Tibial nerve (tissue), 4 donors: ENCODE data around the gene UBE2D2. TPM values are rescaled to one million over a fixed set of nuclear protein-coding genes. Genes with fewer than 3 reads are reported as not detected.

Experiments used
- DNase-seq, 2 donors: peaks; one replicate each; pipeline ENCODE4 v3.0.0-alpha.2; 2019; ENCODE audit warnings: low spot score in 2 of 2
- H3K27ac ChIP-seq, 4 donors: fragments of 200-600 bp; sonication (generic) in 3 of 4; one replicate each; pipeline ENCODE4 v1.5.1; 2017 to 2019; ENCODE audit warnings: mild to moderate bottlenecking in 1 of 4
- H3K27me3 ChIP-seq, 2 donors: fragments of 200-600 bp; sonication (generic) in 1 of 2; one replicate each; pipeline versions ENCODE4 v1.5.1 to v1.6.0; 2017 to 2019
- H3K36me3 ChIP-seq, 3 donors: fragments of 200-600 bp; sonication (generic); one replicate each; pipeline ENCODE4 v1.5.1; 2018 to 2019
- H3K4me1 ChIP-seq, 4 donors: fragments of 200-600 bp; sonication (generic) in 3 of 4; one replicate each; pipeline ENCODE4 v1.5.1; 2017 to 2019
- H3K4me3 ChIP-seq, 4 donors: fragments of 200-600 bp; sonication (generic) in 3 of 4; one replicate each; pipeline ENCODE4 v1.5.1; 2017 to 2019; ENCODE audit warnings: mild to moderate bottlenecking in 1 of 4, moderate library complexity in 1 of 4
- H3K9me3 ChIP-seq, 4 donors: fragments of 200-600 bp; sonication (generic) in 3 of 4; one replicate each; pipeline ENCODE4 v1.5.1; 2017 to 2019
- EP300 ChIP-seq, 2 donors: sonication (generic); formaldehyde crosslinking; IDR thresholded peaks; one replicate each; pipeline ENCODE4 v1.6.1; 2017; ENCODE audit warnings: antibody characterized with exemption in 2 of 2, mild to moderate bottlenecking in 1 of 2
- POLR2A ChIP-seq, 2 donors: fragments of 450-650 bp; IDR thresholded peaks; one replicate each; pipeline ENCODE4 v1.6.1; 2017; ENCODE audit warnings: antibody characterized with exemption in 2 of 2, mild to moderate bottlenecking in 2 of 2, moderate library complexity in 2 of 2
- WGBS, 2 donors: methylation state at CpG; one replicate each; pipeline ENCODE4 v1.1.5; 2018; 5-methylcytosine and 5-hydroxymethylcytosine counted together
- total RNA-seq, 4 donors: library from RNA; depleted of rRNA; stranded (reverse); fragments of >200 nt; gene quantifications; one replicate each; pipeline ENCODE4 v1.1.0, GENCODE V29; 2016
- TF ChIP-seq, protein P1 (sequence below), 5 experiments: fragments of 200-600 bp in 3 of 5; fragments of 450-650 bp in 2 of 5; sonication (generic) in 3 of 5; IDR thresholded peaks; one replicate each; pipeline ENCODE4 v1.5.1; 2016 to 2019; ENCODE audit warnings: antibody characterized with exemption in 5 of 5, mild to moderate bottlenecking in 3 of 5, moderate library complexity in 2 of 5

UBE2D2 gene
- total RNA-seq, 4 donors from 2014 or later = 85.9 to 118 (median 99.7) TPM

DNA sequence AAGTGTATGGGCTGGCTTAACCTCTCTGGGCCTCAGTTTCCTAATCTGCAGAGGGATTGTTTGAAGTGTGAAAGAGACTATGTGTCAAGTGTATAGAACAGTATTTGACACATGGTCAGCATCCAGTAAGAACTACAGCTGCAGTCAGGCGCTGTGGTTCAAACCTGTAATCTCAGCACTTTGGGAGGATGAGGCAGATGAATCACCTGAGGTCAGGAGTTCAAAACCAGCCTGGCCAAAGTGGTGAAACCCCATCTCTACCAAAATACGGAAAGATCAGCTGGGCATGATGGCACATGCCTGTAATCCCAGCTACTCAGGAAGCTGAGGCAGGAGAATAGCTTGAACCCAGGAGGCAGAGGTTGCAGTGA lies 46.7 kb upstream of the UBE2D2 start:
- no peak overlapping the region for H3K27ac ChIP-seq
- no peaks in the 10 kb centered on the region for H3K36me3 ChIP-seq
- TF ChIP-seq, protein P1, sequence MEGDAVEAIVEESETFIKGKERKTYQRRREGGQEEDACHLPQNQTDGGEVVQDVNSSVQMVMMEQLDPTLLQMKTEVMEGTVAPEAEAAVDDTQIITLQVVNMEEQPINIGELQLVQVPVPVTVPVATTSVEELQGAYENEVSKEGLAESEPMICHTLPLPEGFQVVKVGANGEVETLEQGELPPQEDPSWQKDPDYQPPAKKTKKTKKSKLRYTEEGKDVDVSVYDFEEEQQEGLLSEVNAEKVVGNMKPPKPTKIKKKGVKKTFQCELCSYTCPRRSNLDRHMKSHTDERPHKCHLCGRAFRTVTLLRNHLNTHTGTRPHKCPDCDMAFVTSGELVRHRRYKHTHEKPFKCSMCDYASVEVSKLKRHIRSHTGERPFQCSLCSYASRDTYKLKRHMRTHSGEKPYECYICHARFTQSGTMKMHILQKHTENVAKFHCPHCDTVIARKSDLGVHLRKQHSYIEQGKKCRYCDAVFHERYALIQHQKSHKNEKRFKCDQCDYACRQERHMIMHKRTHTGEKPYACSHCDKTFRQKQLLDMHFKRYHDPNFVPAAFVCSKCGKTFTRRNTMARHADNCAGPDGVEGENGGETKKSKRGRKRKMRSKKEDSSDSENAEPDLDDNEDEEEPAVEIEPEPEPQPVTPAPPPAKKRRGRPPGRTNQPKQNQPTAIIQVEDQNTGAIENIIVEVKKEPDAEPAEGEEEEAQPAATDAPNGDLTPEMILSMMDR (IDR thresholded peaks at IDR 0.05) = no peak
- TF ChIP-seq EP300 (IDR thresholded peaks at IDR 0.05) (no peak), POLR2A (IDR thresholded peaks at IDR 0.05) (no peak)
- 86 to 95% methylated on average over 2 of the region's 2 CpGs for WGBS, 2 donors
- no peaks in the 10 kb centered on the region for H3K9me3 ChIP-seq
- DNase-seq = no peak
- no peak overlapping the region for H3K4me3 ChIP-seq
- no peaks in the 10 kb centered on the region for H3K27me3 ChIP-seq
- H3K4me1 ChIP-seq = peaks cover 0 to 20% (median 0%) of the 10 kb centered on the region in 4 donors

DNA sequence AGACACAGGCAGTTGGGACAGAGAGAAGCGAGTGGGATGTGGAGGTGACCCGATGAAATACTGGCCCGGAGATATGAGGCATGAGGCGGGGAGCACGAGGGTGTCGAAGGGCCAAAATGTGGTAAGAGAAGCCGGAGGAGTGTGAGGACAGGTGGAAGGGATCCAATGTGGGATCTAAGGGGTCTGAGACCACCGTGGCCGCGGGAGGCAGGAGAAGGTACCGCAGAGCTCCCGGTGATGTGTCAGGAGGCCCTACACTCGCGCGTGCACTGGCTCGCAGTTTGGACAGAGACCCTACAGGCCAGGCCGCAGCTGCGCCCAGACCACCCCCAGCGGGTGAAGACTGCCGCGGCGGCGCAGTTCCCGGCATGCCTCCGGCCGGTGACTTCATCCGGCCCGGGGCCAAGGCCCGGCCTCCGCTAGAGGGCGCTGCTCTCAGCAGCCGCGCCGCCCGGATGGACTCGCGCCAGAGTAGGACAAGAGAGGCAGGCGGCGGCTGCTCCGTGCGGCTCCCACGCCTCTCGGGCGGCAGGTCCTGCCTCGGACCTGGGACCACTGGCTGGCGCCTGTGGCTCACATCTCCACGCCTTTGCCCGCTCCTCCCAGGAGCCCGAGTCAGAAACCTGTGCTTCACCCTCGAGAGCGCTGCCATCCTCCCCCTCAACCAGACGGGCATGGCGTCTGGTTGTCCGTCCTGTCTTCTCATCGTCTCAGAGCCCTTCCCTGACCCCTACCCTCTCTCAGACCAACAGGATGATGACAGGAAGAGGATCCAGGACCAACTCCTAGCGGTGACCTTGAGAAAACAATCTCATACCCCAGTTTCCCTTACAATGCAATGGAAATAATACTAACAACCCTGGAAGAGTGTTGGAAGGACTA lies 43.2 kb upstream of the UBE2D2 start:
- TF ChIP-seq, protein P1 (IDR thresholded peaks at IDR 0.05) = peak; percentile 97 to 99 (median 99)
- TF ChIP-seq POLR2A (IDR thresholded peaks at IDR 0.05) (peak; percentile 34 to 63), EP300 (IDR thresholded peaks at IDR 0.05) (peak; percentile 78 to 94)
- no peaks in the 10 kb centered on the region for H3K36me3 ChIP-seq
- 6 to 7% methylated on average over 39 to 53 of the region's 56 CpGs for WGBS, 2 donors
- H3K9me3 ChIP-seq = no peaks in the 10 kb centered on the region
- H3K27ac ChIP-seq = peak overlapping the region; percentile 78 to 96 (median 86)
- DNase-seq = peak; percentile 91 to 95
- H3K27me3 ChIP-seq = no peaks in the 10 kb centered on the region
- H3K4me3 ChIP-seq = peak overlapping the region; percentile 42 to 69 (median 46)
- peaks cover 0 to 20% (median 0%) of the 10 kb centered on the region in 4 donors for H3K4me1 ChIP-seq

DNA sequence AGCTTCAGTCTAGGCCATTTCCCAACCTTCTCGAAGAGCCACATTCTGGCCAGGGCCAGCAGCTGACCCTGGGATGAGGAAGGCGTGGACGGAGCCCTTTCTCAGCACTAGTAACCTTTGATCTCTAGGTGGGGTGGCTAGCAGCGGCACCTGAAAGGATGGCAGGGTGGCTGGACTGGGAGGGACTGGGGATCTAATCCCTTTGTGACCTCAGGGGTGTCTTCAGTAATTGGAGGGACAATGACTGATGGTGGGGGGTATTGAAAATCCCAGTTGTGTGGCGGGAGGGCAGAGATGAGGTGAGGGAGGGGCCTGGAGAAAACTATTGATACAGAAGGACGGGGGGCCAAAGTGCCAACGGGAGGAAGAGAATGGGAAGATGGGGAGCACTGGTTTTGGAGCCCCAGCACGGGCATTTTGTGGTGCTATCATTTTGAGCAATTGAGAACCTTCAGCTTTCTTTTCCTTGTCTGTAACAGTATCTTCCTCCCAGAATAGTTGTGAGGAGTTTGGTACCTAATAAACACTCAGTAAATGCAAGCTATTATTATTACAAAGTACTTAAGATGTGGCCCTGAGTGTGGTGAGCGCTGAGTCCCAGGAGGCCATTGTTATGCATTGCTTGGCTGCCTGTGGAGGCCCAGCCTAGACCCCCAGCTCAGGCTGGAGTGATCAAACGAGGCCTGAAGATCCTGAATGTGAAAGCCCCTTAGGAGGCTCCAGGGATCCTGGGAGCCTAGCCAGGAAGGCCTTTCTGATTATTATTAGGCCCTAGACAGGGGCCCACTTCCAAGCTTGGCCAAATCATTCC lies 37.3 kb upstream of the UBE2D2 start:
- no peaks in the 10 kb centered on the region for H3K27me3 ChIP-seq
- H3K9me3 ChIP-seq = no peaks in the 10 kb centered on the region
- no peak for DNase-seq
- H3K4me3 ChIP-seq = no peak overlapping the region
- 65 to 70% methylated on average over 10 of the region's 10 CpGs for WGBS, 2 donors
- no peaks in the 10 kb centered on the region for H3K36me3 ChIP-seq
- no peaks in the 10 kb centered on the region for H3K4me1 ChIP-seq
- no peak overlapping the region for H3K27ac ChIP-seq
- TF ChIP-seq, protein P1 (IDR thresholded peaks at IDR 0.05) = no peak
- TF ChIP-seq POLR2A (IDR thresholded peaks at IDR 0.05) (no peak), EP300 (IDR thresholded peaks at IDR 0.05) (no peak)

DNA sequence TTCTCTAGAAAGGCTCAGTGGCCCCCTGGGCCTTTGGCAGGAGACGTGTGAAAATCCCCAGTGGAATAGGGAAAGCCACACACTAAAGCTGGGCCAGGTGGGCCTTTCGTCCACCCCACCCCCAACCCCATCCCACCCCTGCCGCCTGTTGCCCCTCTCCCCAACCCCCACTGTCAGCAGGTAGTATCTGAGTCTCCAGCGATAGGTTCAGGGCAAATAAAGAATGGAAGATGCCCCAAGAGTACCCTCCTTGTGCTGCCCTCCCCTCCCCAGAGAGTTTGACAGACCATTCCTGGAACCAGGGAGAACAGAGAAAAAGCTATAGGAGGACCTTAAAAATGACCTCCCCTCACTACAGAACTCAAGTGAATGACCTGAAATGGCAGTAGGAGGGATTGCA lies 36.7 kb upstream of the UBE2D2 start:
- WGBS, 2 donors = 62 to 65% methylated on average over 4 of the region's 4 CpGs
- Histone ChIP-seq H3K27me3 (no peaks in the 10 kb centered on the region), H3K4me1 (no peaks in the 10 kb centered on the region), H3K27ac (no peak overlapping the region), H3K4me3 (no peak overlapping the region), H3K9me3 (no peaks in the 10 kb centered on the region), H3K36me3 (no peaks in the 10 kb centered on the region)
- TF ChIP-seq, protein P1 (IDR thresholded peaks at IDR 0.05) = no peak
- TF ChIP-seq EP300 (IDR thresholded peaks at IDR 0.05) (no peak), POLR2A (IDR thresholded peaks at IDR 0.05) (no peak)
- DNase-seq = no peak
